SK-N-SH (cell line): Measurements from ENCODE around the gene NLRC5.

Source experiments
- MXI1 ChIP-seq: IDR thresholded peaks from 2 replicates; pipeline ENCODE4 v1.6.1; 2012; ENCODE audit warnings: mild to moderate bottlenecking, low read depth, low read length, improper control_type of control experiment
- POLR2AphosphoS5 ChIP-seq: IDR thresholded peaks from 2 replicates; pipeline ENCODE4 v1.6.1; 2012; ENCODE audit warnings: low read depth, low read length
- TF ChIP-seq, protein P1 (sequence below): IDR thresholded peaks from 2 replicates; pipeline ENCODE4 v1.6.1; 2012; ENCODE audit warnings: mild to moderate bottlenecking, low read depth, low read length, moderate library complexity
- TF ChIP-seq, protein P2 (sequence below): fragments of 200-600 bp; sonication (generic); IDR thresholded peaks from 2 replicates; pipeline ENCODE4 v1.6.1; 2017; ENCODE audit warnings: antibody characterized with exemption, mild to moderate bottlenecking, moderate library complexity
- TF ChIP-seq, protein P3 (sequence below): fragments of 150-350 bp; IDR thresholded peaks from 2 replicates; pipeline ENCODE4 v1.6.1; 2016; ENCODE audit warnings: mild to moderate bottlenecking, low read depth, low read length

DNA sequence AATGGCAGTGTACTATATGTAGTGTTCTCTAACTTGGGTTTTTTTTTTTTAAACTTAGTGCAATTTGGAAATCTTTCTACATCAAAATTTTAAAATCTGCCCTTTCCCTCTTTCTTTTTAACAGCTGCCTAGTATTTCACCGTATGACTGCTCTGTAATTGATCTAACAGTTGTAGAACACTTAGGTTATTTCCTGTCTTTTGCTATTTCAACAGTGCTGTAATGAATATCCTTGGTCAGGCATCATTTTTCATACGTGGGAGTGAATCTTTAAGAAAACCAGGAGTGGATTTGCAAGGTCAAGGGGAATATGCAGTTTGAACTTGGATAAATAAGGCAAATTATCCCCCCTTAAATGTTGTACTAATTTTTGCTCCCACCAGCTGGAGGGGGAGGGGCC, 3.8 kb downstream of the NLRC5 start:
- TF ChIP-seq, protein P1, sequence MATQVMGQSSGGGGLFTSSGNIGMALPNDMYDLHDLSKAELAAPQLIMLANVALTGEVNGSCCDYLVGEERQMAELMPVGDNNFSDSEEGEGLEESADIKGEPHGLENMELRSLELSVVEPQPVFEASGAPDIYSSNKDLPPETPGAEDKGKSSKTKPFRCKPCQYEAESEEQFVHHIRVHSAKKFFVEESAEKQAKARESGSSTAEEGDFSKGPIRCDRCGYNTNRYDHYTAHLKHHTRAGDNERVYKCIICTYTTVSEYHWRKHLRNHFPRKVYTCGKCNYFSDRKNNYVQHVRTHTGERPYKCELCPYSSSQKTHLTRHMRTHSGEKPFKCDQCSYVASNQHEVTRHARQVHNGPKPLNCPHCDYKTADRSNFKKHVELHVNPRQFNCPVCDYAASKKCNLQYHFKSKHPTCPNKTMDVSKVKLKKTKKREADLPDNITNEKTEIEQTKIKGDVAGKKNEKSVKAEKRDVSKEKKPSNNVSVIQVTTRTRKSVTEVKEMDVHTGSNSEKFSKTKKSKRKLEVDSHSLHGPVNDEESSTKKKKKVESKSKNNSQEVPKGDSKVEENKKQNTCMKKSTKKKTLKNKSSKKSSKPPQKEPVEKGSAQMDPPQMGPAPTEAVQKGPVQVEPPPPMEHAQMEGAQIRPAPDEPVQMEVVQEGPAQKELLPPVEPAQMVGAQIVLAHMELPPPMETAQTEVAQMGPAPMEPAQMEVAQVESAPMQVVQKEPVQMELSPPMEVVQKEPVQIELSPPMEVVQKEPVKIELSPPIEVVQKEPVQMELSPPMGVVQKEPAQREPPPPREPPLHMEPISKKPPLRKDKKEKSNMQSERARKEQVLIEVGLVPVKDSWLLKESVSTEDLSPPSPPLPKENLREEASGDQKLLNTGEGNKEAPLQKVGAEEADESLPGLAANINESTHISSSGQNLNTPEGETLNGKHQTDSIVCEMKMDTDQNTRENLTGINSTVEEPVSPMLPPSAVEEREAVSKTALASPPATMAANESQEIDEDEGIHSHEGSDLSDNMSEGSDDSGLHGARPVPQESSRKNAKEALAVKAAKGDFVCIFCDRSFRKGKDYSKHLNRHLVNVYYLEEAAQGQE: no peak
- TF ChIP-seq, protein P2, sequence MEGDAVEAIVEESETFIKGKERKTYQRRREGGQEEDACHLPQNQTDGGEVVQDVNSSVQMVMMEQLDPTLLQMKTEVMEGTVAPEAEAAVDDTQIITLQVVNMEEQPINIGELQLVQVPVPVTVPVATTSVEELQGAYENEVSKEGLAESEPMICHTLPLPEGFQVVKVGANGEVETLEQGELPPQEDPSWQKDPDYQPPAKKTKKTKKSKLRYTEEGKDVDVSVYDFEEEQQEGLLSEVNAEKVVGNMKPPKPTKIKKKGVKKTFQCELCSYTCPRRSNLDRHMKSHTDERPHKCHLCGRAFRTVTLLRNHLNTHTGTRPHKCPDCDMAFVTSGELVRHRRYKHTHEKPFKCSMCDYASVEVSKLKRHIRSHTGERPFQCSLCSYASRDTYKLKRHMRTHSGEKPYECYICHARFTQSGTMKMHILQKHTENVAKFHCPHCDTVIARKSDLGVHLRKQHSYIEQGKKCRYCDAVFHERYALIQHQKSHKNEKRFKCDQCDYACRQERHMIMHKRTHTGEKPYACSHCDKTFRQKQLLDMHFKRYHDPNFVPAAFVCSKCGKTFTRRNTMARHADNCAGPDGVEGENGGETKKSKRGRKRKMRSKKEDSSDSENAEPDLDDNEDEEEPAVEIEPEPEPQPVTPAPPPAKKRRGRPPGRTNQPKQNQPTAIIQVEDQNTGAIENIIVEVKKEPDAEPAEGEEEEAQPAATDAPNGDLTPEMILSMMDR: no peak
- TF ChIP-seq MXI1: no peak
- TF ChIP-seq POLR2AphosphoS5: no peak
- TF ChIP-seq, protein P3, sequence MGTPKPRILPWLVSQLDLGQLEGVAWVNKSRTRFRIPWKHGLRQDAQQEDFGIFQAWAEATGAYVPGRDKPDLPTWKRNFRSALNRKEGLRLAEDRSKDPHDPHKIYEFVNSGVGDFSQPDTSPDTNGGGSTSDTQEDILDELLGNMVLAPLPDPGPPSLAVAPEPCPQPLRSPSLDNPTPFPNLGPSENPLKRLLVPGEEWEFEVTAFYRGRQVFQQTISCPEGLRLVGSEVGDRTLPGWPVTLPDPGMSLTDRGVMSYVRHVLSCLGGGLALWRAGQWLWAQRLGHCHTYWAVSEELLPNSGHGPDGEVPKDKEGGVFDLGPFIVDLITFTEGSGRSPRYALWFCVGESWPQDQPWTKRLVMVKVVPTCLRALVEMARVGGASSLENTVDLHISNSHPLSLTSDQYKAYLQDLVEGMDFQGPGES: no peak
